Mucosa of stomach (tissue), 1 donor: Measurements from ENCODE around the gene NODAL.
A peak's percentile ranks its signal among the peaks of the same experiment; 100 is the strongest.

Source experiments
- H3K27me3 ChIP-seq: one replicate; pipeline ENCODE4 v1.7.0; 2013; ENCODE audit warnings: mild to moderate bottlenecking, low read length; ENCODE audit not compliant: control insufficient read depth, insufficient read depth
- H3K36me3 ChIP-seq: one replicate; pipeline ENCODE4 v1.7.0; 2013; ENCODE audit warnings: low read length; ENCODE audit not compliant: control insufficient read depth, insufficient read depth
- H3K4me1 ChIP-seq: one replicate; pipeline ENCODE4 v1.7.0; 2013; ENCODE audit warnings: mild to moderate bottlenecking, low read length; ENCODE audit not compliant: control insufficient read depth, insufficient read depth
- H3K4me3 ChIP-seq: one replicate; pipeline ENCODE4 v1.7.0; 2013; ENCODE audit warnings: low read length
- H3K9ac ChIP-seq: one replicate; pipeline ENCODE4 v1.7.0; 2013; ENCODE audit warnings: mild to moderate bottlenecking, low read length, moderate library complexity
- H3K9me3 ChIP-seq: one replicate; pipeline ENCODE4 v1.7.0; 2013; ENCODE audit warnings: mild to moderate bottlenecking, low read length, moderate library complexity; ENCODE audit not compliant: control insufficient read depth
- donor health status: Pancreatic carcinoma.

NODAL gene

GRCh38 chr10:70459061-70459773, 17.7 kb upstream of the NODAL start:
- H3K9me3 ChIP-seq, result no peaks in the 10 kb centered on the region
- peaks cover 37% of the 10 kb centered on the region for H3K27me3 ChIP-seq
- no peak overlapping the region for H3K9ac ChIP-seq
- no peaks in the 10 kb centered on the region for H3K36me3 ChIP-seq
- H3K4me3 ChIP-seq, result no peak overlapping the region
- peaks cover 10% of the 10 kb centered on the region for H3K4me1 ChIP-seq

GRCh38 chr10:70458329-70459060, 17.0 kb upstream of the NODAL start:
- no peaks in the 10 kb centered on the region for H3K36me3 ChIP-seq
- H3K27me3 ChIP-seq, result peaks cover 37% of the 10 kb centered on the region
- H3K9ac ChIP-seq, result peak overlapping the region; percentile 28
- H3K4me1 ChIP-seq, result peaks cover 10% of the 10 kb centered on the region
- no peaks in the 10 kb centered on the region for H3K9me3 ChIP-seq
- H3K4me3 ChIP-seq, result no peak overlapping the region

GRCh38 chr10:70457759-70458305, 16.4 kb upstream of the NODAL start:
- H3K4me1 ChIP-seq, result peaks cover 10% of the 10 kb centered on the region
- H3K4me3 ChIP-seq, result no peak overlapping the region
- no peak overlapping the region for H3K9ac ChIP-seq
- peaks cover 37% of the 10 kb centered on the region for H3K27me3 ChIP-seq
- H3K9me3 ChIP-seq, result no peaks in the 10 kb centered on the region
- H3K36me3 ChIP-seq, result no peaks in the 10 kb centered on the region

GRCh38 chr10:70456164-70456563, 14.7 kb upstream of the NODAL start:
- Histone ChIP-seq H3K4me1 (peaks cover 10% of the 10 kb centered on the region), H3K4me3 (no peak overlapping the region), H3K9me3 (no peaks in the 10 kb centered on the region), H3K27me3 (peaks cover 37% of the 10 kb centered on the region), H3K9ac (no peak overlapping the region), H3K36me3 (no peaks in the 10 kb centered on the region)

- Histone ChIP-seq H3K9me3 (no peaks in the 10 kb centered on the region), H3K4me3 (no peak overlapping the region), H3K27me3 (peaks cover 38% of the 10 kb centered on the region), H3K9ac (no peak overlapping the region), H3K36me3 (no peaks in the 10 kb centered on the region), H3K4me1 (peaks cover 10% of the 10 kb centered on the region)
These were observed 13.7 kb upstream of the NODAL start for GRCh38 chr10:70455213-70455630.

GRCh38 chr10:70448236-70448635, 6.8 kb upstream of the NODAL start:
- Histone ChIP-seq H3K9me3 (no peaks in the 10 kb centered on the region), H3K36me3 (no peaks in the 10 kb centered on the region), H3K9ac (no peak overlapping the region), H3K4me3 (no peak overlapping the region), H3K4me1 (no peaks in the 10 kb centered on the region), H3K27me3 (peaks cover 12% of the 10 kb centered on the region)

- Histone ChIP-seq H3K27me3 (peaks cover 34% of the 10 kb centered on the region), H3K4me1 (peaks cover 6% of the 10 kb centered on the region), H3K36me3 (no peaks in the 10 kb centered on the region), H3K4me3 (no peak overlapping the region), H3K9me3 (no peaks in the 10 kb centered on the region), H3K9ac (no peak overlapping the region)
These were observed 4.5 kb upstream of the NODAL start for GRCh38 chr10:70445718-70446657.

GRCh38 chr10:70444744-70445143, 3.3 kb upstream of the NODAL start:
- no peak overlapping the region for H3K9ac ChIP-seq
- H3K4me1 ChIP-seq, result peaks cover 11% of the 10 kb centered on the region
- H3K9me3 ChIP-seq, result no peaks in the 10 kb centered on the region
- H3K27me3 ChIP-seq, result peaks cover 44% of the 10 kb centered on the region
- no peaks in the 10 kb centered on the region for H3K36me3 ChIP-seq
- no peak overlapping the region for H3K4me3 ChIP-seq

GRCh38 chr10:70442332-70442988, 979 bp upstream of the NODAL start:
- Histone ChIP-seq H3K9ac (no peak overlapping the region), H3K4me1 (peaks cover 11% of the 10 kb centered on the region), H3K9me3 (no peaks in the 10 kb centered on the region), H3K36me3 (no peaks in the 10 kb centered on the region), H3K4me3 (no peak overlapping the region), H3K27me3 (peaks cover 63% of the 10 kb centered on the region)

GRCh38 chr10:70441895-70442309, 421 bp upstream of the NODAL start:
- H3K4me3 ChIP-seq, result no peak overlapping the region
- H3K27me3 ChIP-seq, result peaks cover 64% of the 10 kb centered on the region
- no peaks in the 10 kb centered on the region for H3K36me3 ChIP-seq
- no peaks in the 10 kb centered on the region for H3K9me3 ChIP-seq
- H3K9ac ChIP-seq, result no peak overlapping the region
- peaks cover 11% of the 10 kb centered on the region for H3K4me1 ChIP-seq
